GM18498 (cell line): ENCODE measurements around the gene PPFIBP1.
"Not testable (repeated sequence)": the region's sequence is repeated elsewhere in the genome, so short reads cannot be mapped to it uniquely, and the experiment has no call there.

Experiments
- ATAC-seq: cut with Tn5 transposase; IDR thresholded peaks from one replicate; pipeline ENCODE4 v1.9.1; 2021; ENCODE audit warnings: mild to moderate bottlenecking, moderate library complexity; ENCODE audit not compliant: unreplicated experiment

PPFIBP1 gene

DNA sequence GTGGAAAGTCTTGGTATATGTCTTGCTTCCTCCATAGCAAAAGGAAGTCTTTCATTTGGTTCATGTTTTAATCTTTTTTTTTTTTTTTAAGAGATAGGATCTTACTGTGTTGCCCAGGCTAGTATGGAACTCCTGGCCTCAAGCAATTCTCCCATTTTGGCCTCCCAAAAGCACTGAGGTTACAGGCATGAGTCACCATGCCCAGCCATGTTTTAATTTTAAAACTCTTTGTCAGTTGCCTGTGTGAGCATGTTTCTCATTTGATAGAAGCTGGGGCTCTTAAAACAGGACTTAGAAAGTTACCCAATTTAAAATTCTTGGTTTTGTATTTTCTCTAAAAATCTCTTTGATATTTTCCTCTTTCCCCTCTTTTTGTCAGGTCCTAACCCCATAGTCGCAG is 127.2 kb downstream of the PPFIBP1 start:
- no peak for ATAC-seq

DNA sequence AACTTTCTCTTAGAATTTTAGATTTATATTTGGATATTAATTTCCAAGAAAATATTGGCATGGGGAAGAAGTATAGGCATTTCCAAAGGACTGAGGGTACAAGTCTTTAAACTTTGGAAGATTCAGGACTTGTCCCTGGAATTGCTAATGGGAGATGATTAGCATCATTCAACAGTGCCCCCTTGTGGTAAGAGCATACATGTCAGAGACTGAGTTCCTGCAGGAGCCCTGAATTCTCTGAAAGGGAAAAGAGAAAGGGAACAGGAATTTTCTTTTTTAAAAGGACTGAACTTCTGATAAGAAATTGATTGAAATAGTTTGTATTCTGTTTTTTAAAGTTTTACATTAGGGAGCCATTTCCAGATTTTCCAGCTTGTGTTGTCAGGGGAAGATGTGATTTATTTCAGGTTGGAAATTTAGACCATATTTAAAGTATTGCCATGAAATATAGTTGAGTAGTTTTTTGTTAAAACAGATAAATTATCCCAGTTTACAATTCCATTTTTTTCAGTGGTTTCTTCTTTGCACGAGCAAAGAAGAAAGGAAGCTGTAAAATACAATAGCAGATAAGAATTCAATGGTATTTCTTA is 128.3 kb downstream of the PPFIBP1 start:
- ATAC-seq, result no peak

DNA sequence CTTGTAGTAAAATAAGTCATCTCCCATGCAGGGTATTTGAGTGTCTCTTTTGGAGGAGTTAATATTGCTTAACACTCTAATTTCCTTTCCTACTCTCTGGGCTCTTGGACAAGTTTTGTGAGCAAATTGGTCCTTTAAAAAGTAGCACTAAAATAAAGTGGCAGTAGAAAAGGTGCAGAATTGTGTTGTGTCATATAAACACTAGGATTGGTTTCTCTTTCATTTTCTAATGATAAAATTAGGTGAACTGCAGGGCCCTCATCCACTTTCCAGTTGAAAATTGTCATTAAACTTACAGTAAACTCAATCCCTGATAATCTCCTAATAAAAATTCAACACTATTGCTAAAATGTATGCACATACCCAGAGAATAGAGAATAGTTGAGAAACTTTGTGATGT is 129.7 kb downstream of the PPFIBP1 start:
- no peak for ATAC-seq

DNA sequence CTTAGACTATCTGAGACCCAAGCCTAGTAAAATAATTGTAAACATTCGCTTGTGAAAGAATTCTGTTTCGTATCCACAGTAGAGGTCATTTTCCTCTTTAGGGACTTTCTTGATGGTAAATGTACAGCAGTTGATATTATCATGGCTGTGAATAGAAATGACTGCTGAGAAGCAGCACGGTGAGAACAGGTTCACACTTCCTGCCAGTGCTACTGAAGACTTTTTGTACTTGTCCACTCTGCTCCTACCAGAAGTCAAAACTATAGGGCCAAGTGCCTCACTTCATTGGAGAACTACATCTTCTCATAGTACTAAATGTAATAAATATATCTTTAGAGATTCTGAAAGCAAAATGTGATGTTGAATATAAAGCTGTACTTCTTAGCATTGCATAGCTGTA is 131.5 kb downstream of the PPFIBP1 start:
- ATAC-seq, result not testable (repeated sequence)

DNA sequence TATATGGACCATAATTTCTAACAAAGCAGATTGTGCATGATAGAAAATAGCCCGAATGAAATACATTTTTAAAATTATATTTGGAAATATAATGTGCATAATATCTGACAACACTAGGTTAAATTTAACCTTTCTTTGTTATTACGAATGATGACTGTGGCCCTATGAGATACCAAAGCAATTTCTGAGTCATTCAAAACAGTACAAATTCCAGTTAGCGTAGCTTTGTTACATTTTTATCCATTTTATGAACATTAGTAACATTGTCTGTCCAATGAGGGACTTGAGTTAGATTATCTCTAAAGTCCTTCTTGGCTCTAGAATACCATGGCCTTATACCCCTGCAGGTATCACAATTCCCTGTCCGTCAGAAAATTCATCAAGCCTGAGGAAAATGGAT is 133.3 kb downstream of the PPFIBP1 start:
- no peak for ATAC-seq

DNA sequence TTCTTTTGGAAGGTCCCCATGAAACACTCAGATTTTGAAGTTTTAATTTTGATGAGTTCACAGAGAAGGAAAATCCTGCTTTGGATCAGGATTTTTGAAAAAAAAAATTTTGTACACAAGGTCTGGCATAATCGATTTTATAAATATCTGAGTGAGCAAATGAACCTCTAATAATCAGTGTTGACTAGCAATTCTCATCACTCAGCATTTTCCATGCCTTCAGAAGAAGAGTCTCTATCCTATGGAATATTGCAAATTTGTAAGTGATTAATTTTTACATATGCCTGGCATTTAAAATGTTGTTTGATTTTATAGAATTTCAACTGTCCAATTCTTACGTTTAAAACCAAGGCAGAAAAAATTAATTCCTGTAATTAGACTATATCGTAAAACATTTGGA is 141.7 kb downstream of the PPFIBP1 start:
- no peak for ATAC-seq

DNA sequence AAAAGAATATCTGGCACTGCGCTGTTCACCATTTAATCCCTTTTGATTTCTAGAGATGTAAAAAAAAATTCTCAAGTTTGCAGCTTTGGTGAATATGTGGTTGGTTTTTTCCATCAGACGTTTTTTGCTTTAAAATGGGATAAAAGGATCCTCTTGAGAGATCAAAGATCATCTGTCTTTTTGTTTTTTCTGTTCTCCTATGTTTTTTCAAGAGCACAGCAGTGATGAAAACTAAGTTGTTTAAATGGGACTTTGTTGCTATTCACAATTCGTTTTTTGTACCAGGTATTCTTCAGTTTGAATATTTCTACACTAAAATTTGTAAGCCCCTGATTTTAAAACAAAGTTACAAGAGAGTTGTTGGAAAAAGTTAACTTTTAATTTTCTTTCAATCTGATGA is 142.5 kb downstream of the PPFIBP1 start:
- no peak for ATAC-seq

DNA sequence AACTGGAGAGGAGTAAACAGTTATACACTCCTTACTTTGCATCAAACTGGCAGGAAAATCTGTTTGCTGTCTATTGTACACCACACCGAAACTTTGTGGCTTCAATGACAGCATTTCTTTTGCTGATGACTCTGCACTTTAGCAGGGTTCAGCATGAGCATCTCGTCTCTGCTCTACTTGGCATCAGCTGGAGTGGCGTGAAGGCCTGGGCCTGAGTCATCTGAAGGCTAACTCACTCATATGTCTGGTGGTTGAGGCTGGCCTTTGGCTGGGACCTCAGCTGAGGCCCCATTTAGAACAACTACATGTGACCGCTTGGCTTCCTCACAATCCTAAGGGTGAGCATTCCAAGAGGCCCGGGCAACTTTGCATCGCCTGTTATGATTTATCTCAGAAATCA is 143.5 kb downstream of the PPFIBP1 start:
- ATAC-seq, result no peak

DNA sequence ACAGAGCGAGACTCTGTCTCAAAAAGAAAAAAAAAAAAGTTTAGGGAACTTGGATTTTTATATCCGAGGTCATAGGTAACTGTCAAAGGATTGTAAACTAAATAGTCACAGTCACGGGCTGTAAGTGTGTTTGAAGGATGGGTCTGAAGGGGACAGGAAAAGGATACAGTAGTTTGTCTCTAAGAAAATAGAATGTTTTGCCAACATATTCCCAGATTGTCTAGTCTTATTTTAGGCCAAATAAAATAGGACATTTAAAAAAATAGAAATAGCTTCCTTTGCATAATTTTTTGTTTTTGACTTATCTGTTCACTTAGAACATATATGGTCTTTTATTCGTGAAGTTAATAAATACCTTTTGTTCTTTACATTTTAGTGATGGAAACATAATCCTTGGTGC is 148.0 kb downstream of the PPFIBP1 start:
- no peak for ATAC-seq

DNA sequence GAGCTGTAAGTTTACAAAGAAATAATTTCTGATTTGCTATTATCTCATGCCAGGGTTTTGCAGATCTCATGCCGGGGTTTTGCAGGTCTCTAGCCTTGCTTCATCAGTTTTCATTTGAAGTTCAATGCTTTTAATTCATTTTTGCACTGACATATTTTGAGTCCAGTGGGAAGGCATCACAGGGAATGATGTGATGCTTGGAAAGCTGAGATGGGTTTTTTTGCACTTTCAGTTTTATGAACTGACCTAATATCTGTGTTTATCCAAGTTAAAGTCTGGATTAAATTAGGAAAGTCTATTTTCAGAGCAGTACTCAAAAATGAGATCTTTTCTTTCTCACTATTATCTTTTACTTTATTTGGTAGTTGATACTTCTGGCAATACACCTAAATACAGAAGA is 148.6 kb downstream of the PPFIBP1 start:
- ATAC-seq, result no peak

DNA sequence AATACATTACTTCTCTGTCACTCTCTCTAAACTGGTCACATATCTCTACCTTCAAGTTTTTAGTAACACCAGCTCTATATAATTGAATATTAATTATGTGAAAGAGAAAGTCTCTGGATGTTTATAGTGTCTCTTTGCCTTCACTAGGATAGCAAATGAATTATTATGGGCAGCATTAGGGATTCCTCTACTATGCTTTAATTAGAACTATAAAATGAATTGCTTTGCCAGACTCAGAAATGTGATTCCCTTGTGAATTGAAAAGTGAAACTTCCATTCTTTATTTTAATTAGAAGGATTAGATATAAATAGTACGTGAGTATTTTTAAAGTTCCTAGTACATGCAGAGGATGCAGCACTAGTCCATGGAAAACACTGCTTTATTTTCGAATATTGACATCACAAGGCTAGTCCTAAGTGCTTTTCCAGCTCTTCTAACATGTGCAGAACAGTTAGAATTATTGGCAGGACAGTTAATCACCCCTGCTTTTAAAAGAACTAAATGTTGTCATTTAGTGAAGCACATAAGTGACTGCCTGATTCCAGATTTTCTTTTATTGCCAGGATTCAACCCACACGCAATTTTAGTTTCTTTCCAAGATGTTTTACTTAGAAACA is 149.2 kb downstream of the PPFIBP1 start:
- ATAC-seq, result no peak

DNA sequence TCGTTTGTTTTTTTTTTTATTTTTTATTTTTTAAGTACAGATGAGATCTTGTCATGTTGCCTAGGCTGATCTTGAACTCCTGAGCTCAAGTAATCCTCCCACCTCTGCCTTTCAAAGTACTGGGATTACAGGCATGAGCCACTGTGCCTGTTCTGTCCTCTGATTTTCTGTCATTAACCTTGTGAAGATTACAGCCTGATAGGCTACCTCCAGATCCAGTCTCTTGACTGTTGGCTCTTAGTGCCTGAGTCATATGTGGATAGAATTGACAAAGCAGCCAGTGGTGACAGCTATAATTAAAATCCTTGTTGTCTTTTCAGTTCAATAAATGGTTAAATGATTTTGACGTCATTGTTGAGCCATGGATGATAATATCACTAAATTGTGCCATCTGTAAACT is 151.0 kb downstream of the PPFIBP1 start:
- no peak for ATAC-seq

DNA sequence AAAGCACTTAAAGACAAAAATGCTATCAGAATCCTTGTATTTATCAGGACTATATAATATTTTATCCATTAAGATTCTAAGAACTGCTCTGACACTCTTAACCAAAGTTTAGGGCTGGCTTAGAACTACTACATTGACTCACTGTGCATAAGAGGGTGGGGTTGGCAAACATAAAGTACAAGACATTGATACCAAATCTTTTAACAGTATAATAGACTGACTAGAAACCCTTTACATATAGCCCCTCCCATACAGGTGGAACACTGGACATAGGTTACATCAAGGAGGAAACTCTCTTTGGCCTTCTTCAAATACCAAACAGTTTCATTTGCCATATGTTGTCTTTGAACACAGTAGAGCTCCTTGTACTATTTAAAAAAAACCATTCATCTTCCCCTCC is 156.6 kb downstream of the PPFIBP1 start:
- no peak for ATAC-seq

DNA sequence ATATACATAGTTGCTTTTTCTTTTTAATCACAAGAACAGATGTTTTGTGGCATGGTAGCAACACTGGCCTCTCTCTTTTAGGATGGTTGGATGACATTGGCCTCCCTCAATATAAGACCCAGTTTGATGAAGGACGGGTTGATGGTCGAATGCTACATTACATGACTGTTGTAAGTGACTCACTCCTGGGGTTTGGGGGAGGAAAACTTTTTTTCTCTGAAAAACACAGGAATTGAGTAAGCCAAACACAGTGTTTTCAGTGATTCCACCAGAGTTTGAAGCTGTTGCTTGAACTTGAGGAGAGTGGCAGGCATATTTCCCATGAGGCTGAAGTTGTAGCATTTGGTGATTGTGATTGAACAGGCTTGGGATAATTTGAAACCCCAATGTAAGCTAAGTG is 158.5 kb downstream of the PPFIBP1 start:
- ATAC-seq, result no peak

DNA sequence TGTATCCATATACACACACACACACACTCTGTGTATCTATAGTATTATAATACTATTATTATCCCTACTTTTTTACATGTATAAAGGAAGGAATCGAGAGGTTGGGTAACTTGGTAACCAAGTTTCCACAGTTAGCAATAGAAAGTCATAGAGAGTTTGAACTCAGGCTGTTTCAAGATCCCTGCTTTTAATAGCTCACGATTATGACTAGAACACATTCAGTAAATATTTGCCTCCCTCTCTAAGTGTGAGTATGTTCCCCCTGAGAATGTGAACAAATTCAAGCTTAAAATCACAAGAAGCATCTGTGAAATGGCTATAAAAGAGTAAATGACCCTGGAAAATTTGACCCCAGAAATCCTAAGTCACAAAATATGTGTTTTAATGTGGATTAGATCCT is 161.3 kb downstream of the PPFIBP1 start:
- no peak for ATAC-seq

DNA sequence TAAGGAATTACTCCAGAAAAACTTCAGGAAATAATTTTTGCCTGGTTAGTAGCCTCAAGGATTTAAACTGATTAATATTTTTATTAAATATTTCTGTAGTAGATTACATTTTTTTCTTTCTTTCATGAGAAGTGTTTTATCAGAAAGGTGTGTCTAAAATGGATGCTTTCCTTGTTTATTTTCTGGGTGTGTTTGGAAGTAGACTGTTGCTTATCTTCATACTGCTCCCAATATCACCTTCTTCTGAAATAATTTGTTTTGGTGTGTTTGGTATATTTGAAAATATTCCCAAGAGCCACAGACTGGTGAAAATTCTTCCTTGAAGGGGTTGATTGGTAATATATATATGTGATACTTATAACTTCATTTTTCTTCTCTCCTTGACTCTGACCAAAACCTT is 162.1 kb downstream of the PPFIBP1 start:
- no peak for ATAC-seq

DNA sequence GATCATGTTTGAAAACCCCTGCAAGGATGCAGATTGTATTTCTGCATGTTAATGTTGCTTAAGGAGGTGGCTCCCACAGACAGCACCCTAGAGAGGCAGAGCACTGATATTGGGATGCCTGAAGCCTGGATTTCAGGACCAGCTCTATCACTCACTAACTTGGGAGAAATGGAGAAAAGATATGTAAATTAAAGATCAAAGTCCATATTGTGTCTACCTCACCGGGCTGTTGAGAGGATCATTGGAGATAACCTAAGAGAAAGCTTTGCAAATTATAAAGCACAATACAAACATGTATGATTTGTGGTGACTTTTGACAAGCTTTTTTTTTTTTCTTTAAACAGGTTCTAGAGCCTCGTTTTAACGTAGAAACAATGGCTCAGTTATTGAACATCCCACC is 164.7 kb downstream of the PPFIBP1 start:
- ATAC-seq, result no peak

DNA sequence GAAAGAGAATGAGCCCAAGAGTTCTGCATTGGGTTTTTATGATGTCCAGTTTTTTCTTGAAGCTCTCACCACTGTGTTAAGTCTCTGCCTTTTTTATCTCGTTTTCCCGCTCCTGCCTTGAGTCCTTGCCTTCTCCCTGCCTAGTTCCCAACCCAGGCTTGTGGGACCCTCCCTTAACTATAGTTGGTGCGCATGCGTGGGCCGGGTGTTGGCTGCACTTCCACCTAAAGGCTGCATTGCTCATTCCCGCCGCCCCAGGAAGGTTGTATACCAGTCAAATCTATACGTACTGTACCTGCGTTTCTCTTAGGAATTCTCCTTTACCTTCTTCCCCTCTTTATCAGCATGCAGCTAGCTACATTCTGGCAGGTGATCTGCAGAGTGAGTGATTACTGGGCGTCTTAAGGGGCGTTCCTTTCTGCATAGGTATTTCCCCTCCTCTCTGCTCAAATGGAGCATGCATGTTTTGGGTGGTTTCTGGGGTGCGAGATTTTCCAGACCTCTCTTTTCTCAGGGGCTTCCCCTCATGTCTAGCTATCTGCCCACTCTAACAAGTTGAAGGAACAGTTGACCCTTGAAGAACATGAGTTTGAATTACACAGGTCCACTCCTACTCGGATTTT is 165.7 kb downstream of the PPFIBP1 start:
- no peak for ATAC-seq

DNA sequence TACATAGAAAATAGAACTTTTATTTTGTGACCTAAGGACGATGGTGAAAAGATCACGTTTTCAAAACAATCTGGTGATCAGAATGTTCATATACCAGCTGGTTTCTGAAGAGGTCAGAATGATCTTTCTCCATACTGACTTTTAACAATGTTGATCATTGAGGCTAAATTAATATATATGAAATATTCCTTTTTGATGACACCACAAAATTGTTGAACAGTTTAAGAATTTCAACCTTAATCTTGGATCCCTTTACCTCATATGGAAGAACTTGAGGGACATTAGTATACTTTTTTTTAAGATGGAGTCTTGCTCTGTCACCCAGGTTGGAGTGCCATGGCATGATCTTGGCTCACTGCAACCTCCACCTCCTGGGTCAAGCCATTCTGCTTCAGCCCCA is 169.4 kb downstream of the PPFIBP1 start:
- ATAC-seq, result no peak

DNA sequence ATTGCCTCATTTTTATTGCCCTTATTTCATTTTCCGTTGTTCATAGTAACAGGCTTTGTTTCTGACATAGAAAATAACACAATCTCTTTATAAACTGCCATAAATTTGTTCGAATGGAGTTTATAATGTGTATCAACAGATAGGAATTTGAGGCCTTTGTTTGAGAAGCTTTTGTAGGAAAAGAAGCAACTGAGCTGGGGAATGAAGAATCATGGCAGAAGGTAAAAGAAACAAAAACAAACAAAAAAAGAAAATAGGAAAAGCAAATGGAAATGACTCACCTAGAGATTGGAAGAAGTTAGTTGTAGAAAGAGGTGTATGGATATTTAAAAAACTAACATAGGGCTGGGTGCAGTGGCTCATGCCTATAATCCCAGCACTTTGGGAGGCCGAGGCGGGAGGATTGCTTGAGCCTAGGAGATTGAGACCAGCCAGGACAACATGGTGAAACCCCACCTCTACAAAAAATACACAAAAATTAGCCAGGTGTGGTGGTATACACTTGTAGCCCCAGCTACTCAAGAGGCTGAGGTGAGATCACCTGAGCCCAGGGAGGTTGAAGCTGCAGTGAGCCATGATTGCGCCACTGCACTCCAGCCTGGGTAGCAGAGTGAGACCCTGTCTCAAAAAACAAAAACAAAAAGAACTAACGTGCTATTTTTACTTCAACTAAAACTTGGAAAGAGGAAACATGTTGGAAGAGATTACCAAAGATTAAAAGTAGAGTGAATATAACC is 171.7 kb downstream of the PPFIBP1 start:
- no peak for ATAC-seq

DNA sequence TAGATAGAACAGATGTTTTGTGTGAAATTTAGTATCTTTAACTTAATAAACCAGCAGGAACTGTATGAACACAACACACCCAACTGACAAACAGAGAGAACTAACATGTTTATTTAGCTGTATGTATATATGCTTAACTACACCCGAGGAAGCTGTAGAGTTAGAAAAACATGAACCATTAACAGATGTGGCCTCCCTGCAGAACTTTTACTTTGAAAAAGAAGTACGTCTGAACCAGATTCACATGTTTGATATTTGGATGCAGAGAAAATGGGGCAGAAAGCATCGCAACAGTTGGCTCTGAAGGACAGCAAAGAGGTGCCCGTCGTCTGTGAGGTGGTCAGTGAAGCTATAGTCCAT is 172.3 kb downstream of the PPFIBP1 start, which contains the start of gene REP15:
Gene REP15, plus strand, starts transcription at position 155 of the 360 bp plus-strand sequence. Its CDS starts 116 bp downstream, at position 271.
- ATAC-seq, result no peak
